ENCODE data around the gene RNF4.

RNF4 gene

GRCh38 chr4:2445571-2445970 is 23.3 kb upstream of the RNF4 start:
- H3K9ac ChIP-seq (ENCODE audit: low read length in 5 of 5), result no peak overlapping the region
- H3K4me3 ChIP-seq (ENCODE audit: low read depth in 1 of 5, low read length in 5 of 5), result no peak overlapping the region
- no peak overlapping the region for H3K27ac ChIP-seq (ENCODE audit: low read depth, low read length)
- peaks cover 0 to 5% (median 3%) of the 10 kb centered on the region in 5 donors for H3K4me1 ChIP-seq (ENCODE audit: control insufficient read depth in 5 of 5, insufficient read depth in 5 of 5, low read length in 5 of 5)
- H3K9me3 ChIP-seq (ENCODE audit: control insufficient read depth in 5 of 5, low read length in 5 of 5), result peaks cover 0 to 3% (median 0%) of the 10 kb centered on the region in 5 donors
- H3K27me3 ChIP-seq (ENCODE audit: control insufficient read depth in 5 of 5, insufficient read depth in 4 of 5, low read length in 5 of 5), result peaks cover 0 to 2% (median 0%) of the 10 kb centered on the region in 5 donors
- H3K36me3 ChIP-seq (ENCODE audit: control insufficient read depth in 5 of 5, insufficient read depth in 5 of 5, low read length in 5 of 5), result no peaks in the 10 kb centered on the region

GRCh38 chr4:2446656-2447564 is 22.0 kb upstream of the RNF4 start:
- H3K9me3 ChIP-seq (ENCODE audit: control insufficient read depth in 5 of 5, low read length in 5 of 5), result peaks cover 0 to 3% (median 0%) of the 10 kb centered on the region in 5 donors
- H3K9ac ChIP-seq (ENCODE audit: low read length in 5 of 5), result no peak overlapping the region
- H3K36me3 ChIP-seq (ENCODE audit: control insufficient read depth in 5 of 5, insufficient read depth in 5 of 5, low read length in 5 of 5), result no peaks in the 10 kb centered on the region
- no peaks in the 10 kb centered on the region for H3K4me1 ChIP-seq (ENCODE audit: control insufficient read depth in 5 of 5, insufficient read depth in 5 of 5, low read length in 5 of 5)
- no peak overlapping the region for H3K4me3 ChIP-seq (ENCODE audit: low read depth in 1 of 5, low read length in 5 of 5)
- peaks cover 0 to 1% (median 0%) of the 10 kb centered on the region in 5 donors for H3K27me3 ChIP-seq (ENCODE audit: control insufficient read depth in 5 of 5, insufficient read depth in 4 of 5, low read length in 5 of 5)
- H3K27ac ChIP-seq (ENCODE audit: low read depth, low read length), result no peak overlapping the region

- Histone ChIP-seq H3K9ac (ENCODE audit: low read length in 5 of 5) (no peak overlapping the region), H3K4me3 (ENCODE audit: low read depth in 1 of 5, low read length in 5 of 5) (no peak overlapping the region), H3K9me3 (ENCODE audit: control insufficient read depth in 5 of 5, low read length in 5 of 5) (peaks cover 0 to 3% (median 0%) of the 10 kb centered on the region in 5 donors), H3K36me3 (ENCODE audit: control insufficient read depth in 5 of 5, insufficient read depth in 5 of 5, low read length in 5 of 5) (no peaks in the 10 kb centered on the region), H3K27ac (ENCODE audit: low read depth, low read length) (no peak overlapping the region), H3K4me1 (ENCODE audit: control insufficient read depth in 5 of 5, insufficient read depth in 5 of 5, low read length in 5 of 5) (no peaks in the 10 kb centered on the region), H3K27me3 (ENCODE audit: control insufficient read depth in 5 of 5, insufficient read depth in 4 of 5, low read length in 5 of 5) (no peaks in the 10 kb centered on the region)
These were observed 20.3 kb upstream of the RNF4 start for GRCh38 chr4:2448589-2448988.

DNA sequence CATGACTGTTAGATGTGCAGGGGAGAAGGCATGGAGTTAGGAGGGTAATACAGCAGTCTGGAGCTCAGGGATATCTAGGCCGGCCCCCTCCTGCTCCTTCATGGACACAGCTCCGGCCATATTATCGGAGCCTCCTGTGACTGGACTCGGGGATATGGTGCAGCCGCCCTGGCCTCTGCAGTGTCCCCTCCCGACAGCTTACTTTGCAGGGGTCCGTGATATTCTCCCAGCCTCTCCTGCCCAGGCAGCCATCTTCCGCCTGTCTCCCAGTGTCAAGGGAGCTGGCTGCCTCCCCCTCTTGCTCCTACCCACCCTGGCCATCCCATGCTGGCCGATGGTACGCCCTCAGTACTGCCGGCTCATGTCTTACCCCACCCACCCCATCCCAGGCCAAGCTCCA is 19.9 kb upstream of the RNF4 start:
- H3K4me3 ChIP-seq (ENCODE audit: low read depth in 1 of 5, low read length in 5 of 5), result no peak overlapping the region
- no peaks in the 10 kb centered on the region for H3K36me3 ChIP-seq (ENCODE audit: control insufficient read depth in 5 of 5, insufficient read depth in 5 of 5, low read length in 5 of 5)
- no peak overlapping the region for H3K27ac ChIP-seq (ENCODE audit: low read depth, low read length)
- peaks cover 0 to 3% (median 0%) of the 10 kb centered on the region in 5 donors for H3K9me3 ChIP-seq (ENCODE audit: control insufficient read depth in 5 of 5, low read length in 5 of 5)
- H3K9ac ChIP-seq (ENCODE audit: low read length in 5 of 5), result no peak overlapping the region
- H3K27me3 ChIP-seq (ENCODE audit: control insufficient read depth in 5 of 5, insufficient read depth in 4 of 5, low read length in 5 of 5), result no peaks in the 10 kb centered on the region
- no peaks in the 10 kb centered on the region for H3K4me1 ChIP-seq (ENCODE audit: control insufficient read depth in 5 of 5, insufficient read depth in 5 of 5, low read length in 5 of 5)

DNA sequence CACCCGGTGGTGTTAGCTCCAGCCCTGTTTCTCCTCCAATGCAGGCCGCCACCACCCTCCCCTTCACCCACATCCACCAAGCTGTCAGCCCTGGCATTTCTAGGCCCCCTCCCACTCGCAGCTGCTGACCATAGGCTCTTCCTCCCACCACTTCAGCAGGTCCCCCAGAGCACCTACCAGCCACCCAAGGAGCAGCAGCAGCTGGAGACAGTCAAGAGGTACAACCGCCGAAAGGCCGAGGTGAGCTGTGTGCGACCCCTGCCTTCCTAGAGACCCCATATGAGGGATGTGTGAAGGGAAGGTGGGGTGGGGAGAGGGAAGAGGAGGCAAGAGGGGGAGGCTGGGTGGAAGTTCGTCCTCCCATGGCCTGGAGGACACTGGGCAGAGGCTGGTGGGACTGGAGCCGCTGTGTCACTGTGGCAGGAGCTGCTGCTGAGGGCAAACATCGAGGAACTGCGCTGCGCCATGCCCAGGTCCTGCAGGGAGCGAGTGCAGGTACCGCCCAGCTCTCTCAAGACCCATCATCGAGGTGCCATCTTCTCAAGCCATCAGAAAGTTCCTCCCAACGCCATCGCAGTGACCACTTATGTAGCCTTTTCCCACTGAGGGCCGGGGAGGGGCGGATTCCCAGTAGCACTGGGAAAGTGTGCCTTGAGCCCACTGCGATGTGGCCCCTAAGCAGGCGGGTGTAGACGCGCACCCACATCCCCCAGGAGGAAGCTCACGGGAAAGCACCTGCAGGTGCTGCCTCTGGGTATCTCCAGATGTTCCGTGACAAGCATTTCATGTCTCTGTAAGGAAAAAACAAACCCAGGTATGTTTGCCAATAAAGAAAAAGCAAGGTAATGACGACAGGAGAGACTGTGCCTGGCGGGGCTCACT is 19.2 kb upstream of the RNF4 start:
- Histone ChIP-seq H3K27me3 (ENCODE audit: control insufficient read depth in 5 of 5, insufficient read depth in 4 of 5, low read length in 5 of 5) (no peaks in the 10 kb centered on the region), H3K36me3 (ENCODE audit: control insufficient read depth in 5 of 5, insufficient read depth in 5 of 5, low read length in 5 of 5) (no peaks in the 10 kb centered on the region), H3K4me1 (ENCODE audit: control insufficient read depth in 5 of 5, insufficient read depth in 5 of 5, low read length in 5 of 5) (no peaks in the 10 kb centered on the region), H3K27ac (ENCODE audit: low read depth, low read length) (no peak overlapping the region), H3K9ac (ENCODE audit: low read length in 5 of 5) (no peak overlapping the region), H3K9me3 (ENCODE audit: control insufficient read depth in 5 of 5, low read length in 5 of 5) (peaks cover 0 to 3% (median 0%) of the 10 kb centered on the region in 5 donors), H3K4me3 (ENCODE audit: low read depth in 1 of 5, low read length in 5 of 5) (no peak overlapping the region)

DNA sequence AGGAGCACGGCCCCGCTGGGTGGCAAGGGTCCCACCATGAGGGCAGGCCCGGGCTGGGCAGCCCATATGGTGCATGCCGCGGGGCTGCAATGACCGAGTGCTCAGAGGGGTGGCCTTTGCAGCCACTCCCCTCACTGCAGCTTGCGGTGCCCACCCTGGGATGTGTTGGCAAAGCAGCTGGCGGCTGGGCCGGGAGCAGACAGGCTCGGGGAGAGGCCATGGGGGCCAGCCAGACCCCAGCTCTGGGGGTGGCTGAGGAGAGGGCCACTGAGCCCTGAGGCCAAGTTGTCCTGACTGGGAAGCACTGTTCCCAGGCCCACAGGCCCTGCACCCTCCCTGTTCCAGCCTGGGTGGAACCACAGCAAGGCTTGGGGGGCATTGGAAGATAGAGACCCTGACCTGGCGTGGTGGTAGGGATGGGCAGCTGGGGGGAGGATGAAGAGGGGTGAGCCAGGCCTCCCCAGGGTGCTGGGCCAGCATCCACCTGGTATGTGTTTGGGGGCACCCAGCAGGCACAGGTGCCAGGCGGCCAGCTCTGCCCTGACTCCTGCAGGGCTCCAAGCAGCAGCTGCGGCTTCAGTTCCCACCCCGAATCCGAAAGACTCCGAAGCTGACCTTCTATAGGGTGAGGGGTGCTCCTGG is 18.4 kb upstream of the RNF4 start:
- Histone ChIP-seq H3K4me3 (ENCODE audit: low read depth in 1 of 5, low read length in 5 of 5) (no peak overlapping the region), H3K9me3 (ENCODE audit: control insufficient read depth in 5 of 5, low read length in 5 of 5) (peaks cover 0 to 3% (median 0%) of the 10 kb centered on the region in 5 donors), H3K36me3 (ENCODE audit: control insufficient read depth in 5 of 5, insufficient read depth in 5 of 5, low read length in 5 of 5) (no peaks in the 10 kb centered on the region), H3K4me1 (ENCODE audit: control insufficient read depth in 5 of 5, insufficient read depth in 5 of 5, low read length in 5 of 5) (no peaks in the 10 kb centered on the region), H3K27ac (ENCODE audit: low read depth, low read length) (no peak overlapping the region), H3K27me3 (ENCODE audit: control insufficient read depth in 5 of 5, insufficient read depth in 4 of 5, low read length in 5 of 5) (no peaks in the 10 kb centered on the region), H3K9ac (ENCODE audit: low read length in 5 of 5) (no peak overlapping the region)

GRCh38 chr4:2451036-2451520 is 17.8 kb upstream of the RNF4 start:
- no peaks in the 10 kb centered on the region for H3K4me1 ChIP-seq (ENCODE audit: control insufficient read depth in 5 of 5, insufficient read depth in 5 of 5, low read length in 5 of 5)
- H3K4me3 ChIP-seq (ENCODE audit: low read depth in 1 of 5, low read length in 5 of 5), result no peak overlapping the region
- H3K36me3 ChIP-seq (ENCODE audit: control insufficient read depth in 5 of 5, insufficient read depth in 5 of 5, low read length in 5 of 5), result no peaks in the 10 kb centered on the region
- H3K27me3 ChIP-seq (ENCODE audit: control insufficient read depth in 5 of 5, insufficient read depth in 4 of 5, low read length in 5 of 5), result no peaks in the 10 kb centered on the region
- no peak overlapping the region for H3K27ac ChIP-seq (ENCODE audit: low read depth, low read length)
- no peak overlapping the region for H3K9ac ChIP-seq (ENCODE audit: low read length in 5 of 5)
- peaks cover 0 to 3% (median 0%) of the 10 kb centered on the region in 5 donors for H3K9me3 ChIP-seq (ENCODE audit: control insufficient read depth in 5 of 5, low read length in 5 of 5)

DNA sequence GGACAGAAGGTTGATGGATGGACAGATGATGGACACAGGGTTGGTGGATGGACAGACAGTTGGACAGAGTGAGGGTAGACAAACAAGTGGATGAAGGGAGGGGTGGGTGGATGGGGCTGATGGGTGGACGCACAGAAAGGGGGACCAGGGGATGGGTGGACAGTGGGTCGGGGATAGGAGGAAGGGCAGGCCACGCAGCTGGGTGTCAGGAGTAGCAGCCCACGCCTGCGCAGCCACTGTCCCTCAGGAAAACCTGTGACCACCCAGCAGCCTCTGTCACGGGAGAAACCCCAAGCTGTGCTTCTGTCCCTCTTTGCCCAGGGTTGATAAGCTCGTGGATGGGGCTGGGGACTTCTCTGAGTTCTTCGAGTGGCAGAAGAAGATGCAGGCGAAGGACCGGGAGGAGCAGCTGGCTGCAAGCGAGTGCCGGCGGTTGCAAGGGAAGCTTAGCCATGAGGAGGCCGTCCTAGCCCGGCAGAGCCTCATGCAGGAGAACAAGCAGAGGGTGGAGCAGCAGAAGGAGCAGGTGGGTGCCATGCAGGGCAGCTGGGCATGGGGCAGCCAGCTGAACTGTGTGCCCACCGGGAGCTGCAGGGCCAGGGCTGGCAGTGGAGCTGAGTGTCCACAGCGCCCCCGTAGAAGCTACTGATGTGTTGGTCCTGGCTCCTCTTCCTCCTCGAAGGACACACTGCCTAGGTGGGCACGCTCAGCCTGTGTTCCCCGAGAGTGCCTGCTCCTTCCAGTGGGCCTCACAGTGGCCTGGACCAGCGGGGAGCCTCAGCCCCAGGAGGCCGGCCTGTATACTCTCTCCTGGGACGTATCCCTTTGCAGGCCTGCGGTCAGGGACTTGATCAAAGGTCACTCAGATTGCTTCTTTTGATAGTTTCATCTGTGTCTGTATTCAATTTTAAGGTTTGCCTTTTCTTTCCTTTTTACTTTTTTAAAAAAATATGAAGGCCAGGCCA is 16.8 kb upstream of the RNF4 start:
- Histone ChIP-seq H3K27me3 (ENCODE audit: control insufficient read depth in 5 of 5, insufficient read depth in 4 of 5, low read length in 5 of 5) (no peaks in the 10 kb centered on the region), H3K9me3 (ENCODE audit: control insufficient read depth in 5 of 5, low read length in 5 of 5) (no peaks in the 10 kb centered on the region), H3K9ac (ENCODE audit: low read length in 5 of 5) (no peak overlapping the region), H3K4me3 (ENCODE audit: low read depth in 1 of 5, low read length in 5 of 5) (no peak overlapping the region), H3K4me1 (ENCODE audit: control insufficient read depth in 5 of 5, insufficient read depth in 5 of 5, low read length in 5 of 5) (no peaks in the 10 kb centered on the region), H3K36me3 (ENCODE audit: control insufficient read depth in 5 of 5, insufficient read depth in 5 of 5, low read length in 5 of 5) (no peaks in the 10 kb centered on the region), H3K27ac (ENCODE audit: low read depth, low read length) (no peak overlapping the region)
